Middle frontal gyrus (tissue), 1 donor: Measurements from ENCODE around the gene CX3CL1.
"Not testable (repeated sequence)": the region's sequence is repeated elsewhere in the genome, so short reads cannot be mapped to it uniquely, and the experiment has no call there.

ENCODE experiments used
- DNase-seq: peaks from one replicate; pipeline ENCODE4 v3.0.0-alpha.2; 2015; ENCODE audit warnings: low spot score; ENCODE audit errors: extremely low spot score

CX3CL1 gene

DNA sequence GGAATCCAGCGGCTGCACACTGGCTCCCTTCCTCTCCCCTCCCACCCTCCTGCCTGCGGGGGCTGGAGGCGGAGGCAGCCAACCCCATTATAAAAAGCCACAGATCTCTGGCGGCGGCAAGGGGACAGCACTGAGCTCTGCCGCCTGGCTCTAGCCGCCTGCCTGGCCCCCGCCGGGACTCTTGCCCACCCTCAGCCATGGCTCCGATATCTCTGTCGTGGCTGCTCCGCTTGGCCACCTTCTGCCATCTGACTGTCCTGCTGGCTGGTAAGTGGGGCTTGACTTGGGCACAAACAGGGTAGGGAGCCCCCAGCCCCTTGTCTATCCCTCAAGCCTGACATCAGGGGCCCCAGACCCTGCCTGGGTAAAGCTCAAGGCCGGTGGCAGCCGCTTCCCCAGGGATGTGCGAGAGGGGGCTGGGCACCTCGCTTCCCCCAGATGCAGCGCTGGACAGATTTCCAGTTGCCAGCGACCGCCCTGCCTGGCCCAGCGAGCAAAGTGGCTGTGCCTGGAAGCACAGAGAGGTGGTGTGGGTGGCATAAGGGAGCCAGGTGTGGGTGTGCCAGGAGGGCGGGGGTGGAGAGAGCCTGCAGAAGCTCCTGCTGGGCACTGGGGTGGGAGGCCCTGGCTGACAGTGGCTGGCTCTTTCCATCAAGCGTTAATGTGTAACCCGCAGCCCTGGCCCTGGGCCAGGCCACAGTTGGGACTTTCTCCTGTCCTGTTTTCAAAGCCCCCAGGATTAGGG lies at the start of gene CX3CL1:
Gene CX3CL1 (plus strand): TSS at position 119 of the 745 bp plus-strand sequence. CDS start 79 bp downstream, at position 198.
- DNase-seq: peak; percentile 80

DNA sequence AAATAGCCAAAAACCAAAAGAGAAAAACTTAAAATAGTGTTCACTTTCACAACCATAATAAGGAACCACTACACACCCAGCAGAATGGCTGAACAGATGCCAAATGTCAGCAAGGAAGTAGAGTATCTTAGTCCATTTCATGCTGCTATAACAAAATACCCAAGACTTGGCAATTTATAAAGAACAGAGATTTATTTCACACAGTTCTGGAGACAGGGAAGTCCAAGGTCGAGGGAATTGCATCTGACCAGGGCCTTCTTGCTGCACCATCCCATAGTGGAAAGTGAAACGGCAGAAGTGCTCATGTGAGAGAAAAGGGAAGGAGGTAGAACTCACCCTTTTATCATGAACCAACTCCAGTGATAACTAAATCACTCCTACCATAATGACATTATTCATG lies 47.5 kb upstream of the CX3CL1 start:
- DNase-seq: no peak

DNA sequence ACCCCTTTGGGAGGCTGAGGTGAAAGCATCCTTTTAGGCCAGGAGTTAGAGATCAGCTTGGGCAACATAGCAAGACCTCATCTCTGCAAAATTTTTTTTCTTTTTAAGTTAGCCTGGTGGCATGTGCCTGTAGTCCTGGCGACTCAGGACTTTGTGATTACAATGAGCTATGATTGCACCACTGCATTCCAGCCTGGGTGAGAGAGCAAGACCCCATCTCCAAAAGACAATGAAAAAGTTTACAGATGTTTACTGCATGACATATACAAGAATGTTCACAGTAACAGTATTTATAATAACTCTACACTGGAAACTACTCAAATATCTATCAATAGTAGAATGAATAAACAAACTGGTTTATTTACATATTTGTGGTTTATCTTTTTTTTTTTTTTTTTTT lies 46.8 kb upstream of the CX3CL1 start:
- DNase-seq: no peak

DNA sequence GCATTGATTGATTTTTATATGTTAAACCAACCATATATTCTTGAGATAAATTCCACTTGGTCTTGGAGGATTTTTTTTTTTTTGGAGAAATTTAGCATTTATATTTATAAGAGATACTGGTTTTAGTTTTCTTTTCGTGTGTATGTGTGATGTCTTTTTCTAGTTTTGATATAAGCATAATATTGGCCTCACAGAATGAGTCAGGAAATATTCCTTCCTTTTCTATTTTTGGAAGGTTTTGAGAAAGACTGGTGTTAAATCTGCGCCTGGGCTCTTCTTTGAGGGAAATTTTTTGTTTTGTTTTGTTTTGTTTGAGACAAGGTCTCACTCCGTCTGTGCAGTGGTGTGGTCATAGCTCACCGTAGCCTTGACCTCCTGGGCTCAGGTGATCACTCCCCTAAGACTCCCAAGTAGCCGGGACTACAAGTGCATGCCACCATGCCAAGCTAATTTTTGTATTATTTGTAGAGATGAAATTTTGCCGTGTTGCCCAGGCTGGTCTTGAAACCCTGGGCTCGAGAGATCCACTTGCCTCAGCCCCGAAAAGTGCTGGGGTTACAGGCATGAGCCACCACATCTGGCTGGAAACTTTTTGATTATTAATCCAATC lies 42.5 kb upstream of the CX3CL1 start:
- DNase-seq: no peak

DNA sequence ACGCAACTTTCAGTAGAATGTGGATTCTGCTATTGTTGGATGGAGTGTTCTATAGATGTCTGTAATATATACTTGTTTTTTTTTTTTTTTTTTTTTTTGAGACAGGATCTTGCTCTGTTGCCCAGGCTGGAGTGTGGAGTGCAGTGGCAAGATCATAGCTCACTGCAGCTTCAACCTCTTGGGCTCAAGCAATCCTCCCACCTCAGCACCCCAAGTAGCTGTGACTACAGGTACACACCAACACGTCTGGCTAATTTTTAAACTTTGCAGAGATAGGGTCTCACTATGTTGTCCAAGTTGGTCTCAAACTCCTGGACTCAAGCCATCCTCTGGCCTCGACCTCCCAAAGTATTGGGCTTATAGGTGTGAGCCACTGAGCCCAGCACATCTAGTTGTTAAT lies 40.9 kb upstream of the CX3CL1 start:
- DNase-seq: no peak

DNA sequence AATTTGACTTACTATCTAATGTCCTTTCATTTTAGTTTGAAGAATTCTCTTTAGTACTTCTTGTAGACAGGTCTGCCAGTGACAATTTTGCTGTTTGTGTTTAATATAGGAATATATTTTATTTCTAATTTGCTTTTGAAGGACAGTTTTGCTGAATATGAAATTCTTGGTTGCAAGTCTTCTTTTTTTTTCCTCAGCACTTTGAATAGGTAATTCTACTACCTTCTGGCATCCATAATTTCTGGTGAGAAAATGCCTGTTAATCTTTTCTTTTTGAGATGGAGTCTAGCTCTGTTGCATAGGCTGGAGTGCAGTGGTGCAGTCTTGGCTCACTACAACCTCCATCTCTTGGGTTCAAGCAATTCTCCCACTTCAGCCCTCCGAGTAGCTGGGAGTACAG lies 38.9 kb upstream of the CX3CL1 start:
- no peak for DNase-seq

DNA sequence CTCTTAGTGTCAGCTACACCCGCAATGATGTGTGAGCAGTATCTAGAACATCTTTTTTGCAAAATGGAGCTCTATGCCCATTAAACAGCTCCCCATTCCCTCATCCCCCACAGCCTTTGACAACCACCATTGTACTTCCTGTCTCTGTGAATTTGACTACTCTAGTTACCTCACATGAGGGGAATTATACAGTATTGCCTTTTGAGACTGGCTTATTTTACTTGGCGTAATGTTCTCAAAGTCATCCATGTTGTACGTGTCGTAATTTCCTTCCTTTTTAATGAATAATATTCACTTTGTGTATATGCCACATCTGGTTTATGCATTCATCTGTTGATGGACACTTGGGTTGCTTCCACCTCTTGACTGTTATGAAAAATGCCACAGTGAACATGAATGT lies 36.9 kb upstream of the CX3CL1 start:
- DNase-seq: no peak

DNA sequence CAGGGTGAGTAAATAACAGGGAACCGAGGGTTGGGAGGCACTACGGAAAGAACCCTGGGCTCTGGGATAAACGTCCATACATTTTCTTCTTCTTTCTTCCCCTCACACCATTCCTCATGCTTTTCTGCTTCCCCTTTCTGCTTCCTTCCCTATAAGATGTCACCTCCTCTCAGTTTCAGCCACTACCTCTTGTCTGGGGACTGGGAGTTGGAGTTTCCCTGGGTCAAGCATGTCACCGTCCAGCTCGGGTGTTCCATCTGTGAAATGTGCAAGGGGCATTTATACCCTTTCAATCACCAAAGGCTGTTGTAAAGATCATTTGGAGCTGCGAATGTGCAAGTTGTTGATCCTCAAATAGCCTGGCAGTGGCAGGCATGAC lies 31.2 kb upstream of the CX3CL1 start:
- DNase-seq: no peak

DNA sequence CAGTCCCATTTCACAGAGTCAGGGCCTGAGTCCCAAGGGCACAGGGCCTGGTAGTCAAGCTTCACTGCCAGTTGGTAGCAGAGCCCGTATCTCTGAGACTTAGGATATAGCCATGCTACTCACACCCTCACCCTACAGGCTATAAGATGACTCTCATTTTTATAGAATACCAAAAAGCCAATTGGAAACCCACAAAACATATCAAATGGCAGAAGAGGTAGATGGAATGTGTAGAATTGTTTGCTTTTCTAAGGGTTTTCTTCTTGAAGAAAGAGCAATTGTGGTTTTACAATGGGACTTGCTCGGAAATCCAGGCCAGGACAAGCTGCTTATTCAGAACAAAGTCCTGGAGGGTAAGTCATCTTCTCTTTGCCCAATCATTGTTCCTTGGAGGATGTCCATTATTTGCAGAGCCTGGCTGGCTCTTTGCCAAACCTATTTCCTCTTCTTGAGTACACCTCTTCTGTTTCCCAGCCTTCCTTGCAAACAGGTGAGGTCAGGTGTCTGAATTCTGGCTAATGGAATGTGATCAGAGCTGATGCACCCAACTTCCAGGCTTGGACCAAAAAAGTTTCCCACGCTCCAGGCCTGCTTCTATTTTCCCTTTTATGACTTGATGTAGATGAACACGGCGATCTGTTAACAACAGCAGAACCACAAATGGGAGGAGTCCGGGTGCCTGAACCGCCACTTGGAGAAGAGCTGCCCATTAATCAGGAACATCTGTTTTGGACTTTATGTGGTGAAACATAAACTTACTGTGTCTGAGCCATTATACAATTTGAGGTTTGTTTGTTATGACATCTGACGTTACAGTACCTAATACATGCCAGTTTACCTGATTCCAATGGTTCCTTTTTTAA lies 30.6 kb upstream of the CX3CL1 start:
- no peak for DNase-seq

DNA sequence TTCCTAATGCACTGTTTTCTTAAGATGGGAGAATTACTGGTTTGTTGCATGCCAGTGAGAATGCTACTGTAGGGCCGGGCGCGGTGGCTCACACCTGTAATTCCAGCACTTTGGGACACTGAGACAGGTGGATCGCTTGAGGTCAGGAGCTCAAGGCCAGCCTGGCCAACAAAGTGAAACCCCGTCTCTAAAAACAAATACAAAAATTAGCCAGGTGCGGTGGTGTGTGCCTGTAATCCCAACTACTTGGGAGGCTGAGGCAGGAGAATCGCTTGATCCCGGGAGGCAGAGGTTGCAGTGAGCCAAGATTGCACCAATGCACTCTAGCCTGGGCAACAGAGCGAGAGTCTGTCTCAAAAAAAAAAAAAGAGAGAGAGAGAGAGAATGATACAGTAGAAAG lies 29.7 kb upstream of the CX3CL1 start:
- DNase-seq: not testable (repeated sequence)

DNA sequence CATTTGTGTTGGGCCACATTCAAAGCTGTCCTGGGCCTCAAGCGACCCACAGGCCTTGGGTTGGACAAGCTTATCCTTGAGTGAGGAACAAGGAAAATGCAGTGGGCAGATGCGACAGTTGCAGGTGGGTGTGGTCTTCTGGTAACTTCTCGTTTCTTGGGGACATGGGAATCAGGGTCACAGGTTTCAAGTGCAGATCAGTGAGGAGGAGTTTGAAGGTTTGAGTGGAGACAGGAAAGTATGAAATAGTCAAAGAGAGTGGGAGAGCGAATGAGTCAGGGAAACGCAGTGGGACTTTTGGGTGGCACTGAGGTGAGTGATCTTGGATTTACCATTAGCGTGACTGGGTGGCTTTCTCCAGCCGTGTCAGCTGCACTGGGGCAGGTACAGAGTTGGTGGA lies 29.1 kb upstream of the CX3CL1 start:
- no peak for DNase-seq

DNA sequence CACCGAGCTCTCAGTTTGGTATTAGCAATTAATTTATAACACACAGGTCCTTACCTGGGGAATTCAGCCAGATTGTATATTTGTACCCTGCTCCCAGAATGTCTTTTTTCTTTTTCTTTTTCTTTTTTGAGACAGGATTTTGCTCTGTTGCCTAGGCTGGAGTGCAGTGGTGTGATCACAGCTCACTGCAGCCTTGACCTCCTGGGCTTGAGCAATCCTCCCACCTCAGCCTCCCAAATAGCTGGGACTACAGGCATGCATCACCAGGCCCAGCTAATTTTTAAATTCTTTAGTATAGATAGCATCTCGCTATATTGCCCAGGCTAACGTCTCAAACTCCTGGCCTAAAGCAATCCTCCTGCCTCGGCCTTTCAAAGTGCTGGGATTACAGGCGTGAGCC lies 28.2 kb upstream of the CX3CL1 start:
- not testable (repeated sequence) for DNase-seq

DNA sequence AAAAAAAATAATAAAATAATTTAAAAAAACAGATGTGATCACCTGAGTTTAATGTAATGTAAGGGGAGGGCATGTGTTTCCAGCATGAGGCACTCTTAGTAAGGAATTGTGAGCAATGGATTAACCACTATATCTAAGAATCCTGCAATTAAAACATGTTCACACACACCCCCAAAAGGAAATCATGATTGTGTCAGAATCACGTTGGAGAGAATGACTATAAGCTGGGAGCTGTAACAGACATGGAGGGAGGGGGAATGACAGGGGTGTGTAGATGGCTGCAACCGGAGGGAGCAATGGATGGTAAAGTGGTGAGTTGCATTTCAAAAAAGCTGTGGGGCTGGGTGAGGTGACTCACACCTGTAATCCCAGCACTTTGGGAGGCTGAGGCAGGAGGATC lies 27.3 kb upstream of the CX3CL1 start:
- no peak for DNase-seq

DNA sequence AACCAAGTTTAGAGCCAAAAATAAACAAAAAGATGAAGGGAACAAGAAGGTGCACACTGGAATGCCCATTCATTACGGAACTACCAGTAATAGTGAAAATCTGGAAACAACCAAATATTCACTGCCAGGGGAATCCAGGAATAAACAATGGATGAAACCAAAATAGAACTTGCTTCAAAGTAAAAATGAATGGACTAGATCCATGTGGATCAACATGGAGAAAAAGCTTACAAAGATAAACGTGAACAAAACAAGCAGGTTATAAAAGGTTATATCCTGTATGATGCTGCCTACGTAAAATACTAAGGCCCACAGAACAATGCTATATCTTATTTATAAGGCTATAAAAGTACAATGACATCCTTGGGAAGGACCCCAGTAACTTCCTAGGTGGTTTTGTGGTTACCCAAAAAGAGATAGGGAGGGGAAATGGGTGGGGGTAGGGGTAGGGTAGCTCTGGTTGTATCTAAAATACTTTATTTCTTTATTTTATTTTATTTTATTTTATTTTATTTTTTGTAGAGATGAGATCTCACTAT lies 26.6 kb upstream of the CX3CL1 start:
- DNase-seq: no peak

DNA sequence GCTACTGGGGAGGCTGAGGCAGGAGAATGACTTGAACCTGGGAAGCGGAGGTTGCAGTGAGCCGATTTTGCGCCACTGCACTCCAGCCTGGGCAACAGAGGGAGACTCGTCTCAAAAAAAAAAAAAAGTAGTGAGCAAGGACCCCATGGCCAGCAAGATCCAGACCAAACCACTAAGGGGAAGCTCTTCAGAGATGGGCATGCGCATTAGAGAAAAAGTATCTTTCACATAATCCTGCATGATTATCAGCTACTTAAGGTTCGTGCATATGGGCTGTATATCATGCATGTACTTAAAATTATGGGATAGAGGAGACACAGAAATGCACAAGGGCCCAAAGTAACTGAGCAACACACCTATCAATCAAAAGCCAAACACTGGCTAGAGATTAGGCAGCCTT lies 24.4 kb upstream of the CX3CL1 start:
- no peak for DNase-seq

DNA sequence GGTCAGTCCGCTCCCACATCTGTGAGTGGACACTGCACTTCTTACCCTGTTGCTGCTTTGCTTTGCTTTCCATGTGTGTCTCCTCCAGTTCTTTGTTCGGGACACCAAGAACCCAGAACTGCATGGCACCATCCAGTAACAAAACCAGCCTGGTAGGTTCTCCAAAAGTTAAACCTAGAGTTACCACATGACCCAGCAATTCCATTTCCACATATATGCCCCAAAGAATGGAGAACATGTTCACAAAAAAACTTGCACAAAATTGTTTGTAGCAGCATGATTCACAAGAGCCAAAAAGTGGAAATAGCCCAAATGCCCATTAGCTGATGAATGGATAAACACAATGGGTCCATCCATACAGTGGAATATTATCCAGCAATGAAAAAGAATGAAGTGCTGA lies 24.0 kb upstream of the CX3CL1 start:
- DNase-seq: no peak

DNA sequence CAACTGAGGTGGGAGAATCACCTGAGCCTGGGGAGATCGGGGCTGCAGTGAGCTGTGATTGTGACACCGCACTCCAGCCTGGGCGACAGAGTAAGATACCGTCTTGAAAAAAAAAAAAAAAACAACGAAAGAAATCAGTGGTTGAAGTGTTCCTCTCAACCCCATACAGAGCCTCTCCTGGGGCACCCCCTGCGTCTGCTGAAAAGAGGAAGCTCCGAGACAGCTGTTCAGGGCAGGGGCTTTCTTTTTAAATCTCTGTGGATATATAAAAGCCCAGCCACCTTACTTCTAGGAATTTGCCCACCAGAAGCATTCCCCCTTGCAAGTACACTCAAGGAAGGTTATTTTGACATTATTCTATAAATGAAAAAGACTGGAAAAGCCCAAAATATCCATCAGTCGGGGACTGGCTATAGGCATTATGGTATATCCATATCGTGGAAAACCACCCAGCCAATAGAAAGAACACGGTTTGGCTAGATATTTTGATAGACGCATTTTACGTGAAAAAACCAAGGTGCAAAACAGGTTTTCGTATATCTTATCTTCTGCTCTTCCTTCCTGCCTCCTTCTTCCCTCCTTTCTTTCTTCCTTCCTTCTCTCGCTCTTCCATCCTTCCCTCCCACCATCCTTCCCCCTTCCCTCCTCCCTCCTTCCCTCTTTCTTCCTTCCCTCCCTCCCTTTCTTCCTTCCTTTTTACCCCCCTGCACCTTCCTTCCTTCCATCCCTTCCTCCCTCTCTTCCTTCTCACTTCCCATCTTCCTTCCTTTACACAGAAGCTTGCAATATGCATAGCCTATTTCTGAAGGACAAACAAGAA lies 22.9 kb upstream of the CX3CL1 start:
- no peak for DNase-seq

DNA sequence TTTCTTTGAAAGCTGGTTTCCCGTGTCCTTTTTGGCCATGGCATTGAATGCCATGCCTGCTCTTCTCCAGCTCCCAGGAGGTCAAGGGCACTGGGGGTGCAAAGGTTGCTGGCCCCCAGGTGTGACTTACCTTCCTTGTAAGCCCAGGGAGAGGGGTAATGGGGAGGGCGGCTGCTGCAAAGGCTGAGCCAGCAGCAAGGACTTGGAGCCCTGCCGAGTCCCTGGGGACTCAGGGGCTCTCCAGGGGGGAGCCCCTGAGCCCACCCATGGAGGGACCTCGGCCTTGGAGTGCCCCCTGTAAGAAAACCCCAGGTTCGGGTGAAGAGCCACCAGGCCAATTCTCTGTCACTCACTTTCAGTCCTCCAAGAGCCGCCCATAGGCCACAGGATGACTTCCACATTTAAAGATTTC lies 19.6 kb upstream of the CX3CL1 start:
- no peak for DNase-seq

DNA sequence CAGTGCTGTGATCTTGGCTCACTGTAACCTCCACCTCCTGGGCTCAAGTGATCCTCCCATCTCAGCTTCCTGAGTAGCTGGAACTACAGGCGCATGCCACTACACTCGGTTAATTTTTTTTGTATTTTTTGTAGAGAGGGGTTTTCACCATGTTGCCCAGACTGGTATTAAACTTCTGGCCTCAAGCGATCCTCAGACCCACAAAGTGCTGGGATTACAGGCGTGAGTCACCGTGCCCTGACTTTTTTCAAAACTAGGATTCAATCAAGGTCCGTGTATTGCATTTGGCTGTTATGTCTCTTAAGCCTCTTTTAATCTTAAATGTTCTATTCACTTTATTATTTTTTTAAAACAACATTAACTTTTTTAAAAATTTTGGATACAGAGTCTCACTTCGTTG lies 18.0 kb upstream of the CX3CL1 start:
- no peak for DNase-seq

DNA sequence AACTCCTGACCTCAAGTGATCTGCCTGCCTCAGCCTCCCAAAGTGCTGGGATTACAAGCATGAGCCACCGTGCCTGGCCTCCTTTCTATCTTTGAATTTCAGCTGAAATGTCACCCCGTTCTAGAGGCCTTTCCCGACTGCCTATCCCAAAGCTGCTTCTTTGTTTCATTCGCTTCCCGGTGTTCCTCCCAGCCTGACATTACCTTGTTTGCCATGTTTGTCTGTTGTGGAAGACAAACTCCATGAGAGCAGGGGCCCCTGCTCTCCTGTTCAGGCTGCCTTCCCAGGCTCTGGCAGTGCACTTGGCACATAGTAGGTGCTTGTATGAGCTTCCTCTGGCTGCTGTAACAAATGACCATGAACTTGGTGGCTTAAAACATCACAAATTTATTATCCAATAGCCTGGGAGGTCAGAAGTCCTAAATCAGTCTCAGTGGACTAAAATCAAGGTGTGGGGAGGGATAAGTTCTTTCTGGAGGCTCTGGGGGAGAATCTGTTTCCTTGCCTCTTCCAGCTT lies 16.3 kb upstream of the CX3CL1 start:
- no peak for DNase-seq

DNA sequence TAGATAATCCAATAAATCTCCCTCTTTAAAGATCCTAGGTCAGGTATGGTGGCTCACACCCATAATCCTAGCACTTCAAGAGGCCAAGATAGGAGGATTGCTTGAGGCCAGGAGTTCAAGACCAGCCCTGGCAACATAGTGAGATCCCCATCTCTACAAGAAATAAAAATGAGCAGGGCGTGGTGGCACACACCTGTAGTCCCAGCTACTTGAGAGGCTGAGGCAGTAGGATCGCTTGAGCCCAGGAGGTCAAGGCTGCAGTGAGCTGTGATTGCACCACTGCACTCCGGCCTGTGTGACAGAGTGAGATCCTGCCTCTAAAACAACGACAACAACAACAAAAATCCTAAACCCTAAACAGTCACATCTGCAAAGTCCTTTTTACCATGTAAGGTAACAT lies 15.7 kb upstream of the CX3CL1 start:
- DNase-seq: no peak
